T-cell (primary cell): Measurements from ENCODE around the gene JARID2. TPM values are rescaled to one million over a fixed set of nuclear protein-coding genes. Genes with fewer than 3 reads are reported as not detected.

Source experiments
- ATAC-seq, 4 experiments: fragments of 200-7000 bp in 3 of 4; fragments of 150-1000 bp in 1 of 4; cut with Tn5 transposase; replicated peaks in 1 of 4; 1 replicate in 3 of 4; 2 replicates in 1 of 4; pipeline ENCODE4 v1.10.0; 2021; ENCODE audit warnings: moderate library complexity in 3 of 4, mild to moderate bottlenecking in 2 of 4, moderate number of reproducible peaks in 1 of 4
- CTCF ChIA-PET, 2 donors: fragments of 300-600 bp; sonication (Branson Sonifier 250); formaldehyde crosslinking; loops; one replicate each; lab custom pipeline; 2022; ENCODE audit warnings: antibody characterized with exemption in 2 of 2; lab: Charles Lee
- POLR2A ChIA-PET, 2 donors: fragments of 300-600 bp; sonication (Branson Sonifier 250); formaldehyde crosslinking; loops; one replicate each; lab custom pipeline; 2022; ENCODE audit warnings: antibody characterized with exemption in 2 of 2; lab: Charles Lee
- DNase-seq, 35 experiments: peaks; one replicate each; pipeline versions ENCODE4 v3.0.0 to v3.0.0-alpha.2; 2013 to 2023
- H3K27ac ChIP-seq: one replicate; pipeline ENCODE4 v1.5.1; 2013; ENCODE audit warnings: low read length
- H3K27me3 ChIP-seq, 2 experiments: replicated peaks in 1 of 2; 1 replicate in 1 of 2; 2 replicates in 1 of 2; pipeline versions ENCODE4 v1.6.1 to v1.7.0; 2013; ENCODE audit warnings: low read length in 1 of 2, mixed read lengths in 1 of 2; ENCODE audit not compliant: control insufficient read depth in 2 of 2, insufficient read depth in 2 of 2; ENCODE audit errors: extremely low read depth in 1 of 2
- H3K36me3 ChIP-seq, 2 donors: 1 replicate in 1 of 2; 2 replicates in 1 of 2; pipeline versions ENCODE4 v1.6.1 to v1.7.0; 2013; ENCODE audit warnings: low read length in 1 of 2; ENCODE audit not compliant: control insufficient read depth in 2 of 2, insufficient read depth in 1 of 2; ENCODE audit errors: extremely low read depth in 1 of 2
- H3K4me1 ChIP-seq, 2 experiments: 1 replicate in 1 of 2; 2 replicates in 1 of 2; pipeline versions ENCODE4 v1.6.1 to v1.7.0; 2013; ENCODE audit warnings: low read length in 2 of 2, mixed read lengths in 1 of 2; ENCODE audit not compliant: insufficient read depth in 2 of 2, control insufficient read depth in 1 of 2; ENCODE audit errors: extremely low read depth in 1 of 2
- H3K4me3 ChIP-seq, 2 donors: 1 replicate in 1 of 2; 2 replicates in 1 of 2; pipeline versions ENCODE4 v1.5.1 to v1.7.0; 2013; ENCODE audit warnings: mild to moderate bottlenecking in 2 of 2, low read length in 1 of 2, moderate library complexity in 1 of 2; ENCODE audit not compliant: control insufficient read depth in 1 of 2; ENCODE audit errors: extremely low read depth in 1 of 2
- H3K9me3 ChIP-seq: 2 replicates; pipeline ENCODE4 v1.7.0; 2013
- H3K27ac Mint-ChIP-seq, 2 donors: one replicate each; pipeline ENCODE4 v1.8.0; 2020 to 2021; ENCODE audit warnings: mild to moderate bottlenecking in 2 of 2, mixed read lengths in 2 of 2
- H3K27me3 Mint-ChIP-seq, 2 donors: one replicate each; pipeline ENCODE4 v1.8.0; 2021 to 2022; ENCODE audit warnings: mixed read lengths in 2 of 2
- H3K36me3 Mint-ChIP-seq: one replicate; pipeline ENCODE4 v1.8.0; 2021; ENCODE audit warnings: mixed read lengths
- H3K4me1 Mint-ChIP-seq, 3 donors: one replicate each; pipeline ENCODE4 v1.8.0; 2020 to 2022; ENCODE audit warnings: mixed read lengths in 3 of 3, mild to moderate bottlenecking in 1 of 3
- H3K4me3 Mint-ChIP-seq, 3 donors: one replicate each; pipeline ENCODE4 v1.8.0; 2020 to 2022; ENCODE audit warnings: mild to moderate bottlenecking in 3 of 3, mixed read lengths in 3 of 3, moderate library complexity in 3 of 3
- H3K9me3 Mint-ChIP-seq, 3 donors: one replicate each; pipeline ENCODE4 v1.8.0; 2020 to 2022; ENCODE audit warnings: mixed read lengths in 3 of 3
- WGBS: methylation state at CpG from one replicate; pipeline ENCODE4 v1.1.5; 2013; ENCODE audit warnings: missing lambda C conversion rate; ENCODE audit not compliant: insufficient coverage; 5-methylcytosine and 5-hydroxymethylcytosine counted together
- total RNA-seq, 35 experiments: library from RNA in 6 of 35; stranded (reverse) in 6 of 35; fragments of 120-200 nt in 1 of 35; gene quantifications; one replicate each; pipeline versions ENCODE4 v1.2.1 to v1.2.4 and lab custom pipeline; 2013 to 2026

Gene JARID2
- total RNA-seq, 5 donors from 2014 or later (not counting 1 experiment from before 2014, with no cell fraction given): 19.8 to 27.9 (median 21.6) TPM

DNA sequence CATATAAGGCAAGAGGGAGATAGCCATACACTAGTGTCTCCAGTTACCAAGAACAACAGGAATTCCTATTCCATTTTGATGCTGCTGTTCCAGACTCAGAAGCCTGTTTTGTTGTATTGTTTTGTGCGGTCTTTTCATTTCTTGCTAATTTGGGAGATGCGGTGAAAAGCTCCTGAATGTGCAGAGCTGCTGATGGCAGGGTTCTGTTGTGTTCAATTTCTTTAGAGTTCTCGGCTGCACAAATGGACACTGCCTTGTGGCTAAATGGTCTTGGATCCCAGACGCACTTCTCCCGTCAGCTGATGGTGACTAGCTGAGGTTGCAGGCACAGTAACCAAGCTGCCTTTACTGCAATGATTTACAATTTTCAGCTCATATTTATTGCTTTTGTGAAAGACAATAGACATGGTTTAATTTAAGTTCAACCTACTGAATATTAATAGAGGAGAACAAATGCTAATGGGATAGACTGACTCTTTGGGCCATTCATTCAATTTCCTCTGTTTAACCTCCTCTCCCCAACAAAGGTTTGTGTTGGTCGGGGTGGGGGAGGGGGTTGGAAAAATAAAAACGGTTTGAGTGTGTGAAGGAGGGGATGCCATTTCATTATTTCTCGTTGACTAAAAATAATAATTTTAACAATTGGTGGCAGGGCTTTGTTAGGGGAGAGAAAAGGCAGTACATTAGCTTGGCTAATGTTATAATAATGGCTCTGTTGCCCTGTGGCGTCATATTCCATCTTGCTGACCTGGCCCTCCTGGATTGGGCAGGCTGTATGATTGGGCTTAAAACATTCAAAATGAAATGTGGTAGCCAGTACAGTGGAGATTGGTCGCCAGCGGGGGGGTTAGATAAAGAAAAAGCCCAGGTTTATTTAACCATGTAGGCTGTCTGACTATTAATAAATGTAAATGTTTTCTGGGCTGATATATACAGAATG is 159.5 kb downstream of the JARID2 start:
- WGBS: 94% methylated on average over 6 of the region's 11 CpGs
- ChIA-PET POLR2A (interaction anchor here in 1 of 2 donors (0.7 kb wide), 1 partner anchor 10 kb away, joined by 3 read pairs; no protein-coding TSS in a partner anchor), CTCF (interaction anchor here in 1 of 2 donors (0.7 kb wide), 2 partner anchors 777 to 1282 kb away, joined by 3 read pairs; no protein-coding TSS in a partner anchor)
- H3K9me3 ChIP-seq: no peaks in the 10 kb centered on the region
- Mint-ChIP-seq H3K36me3 (no peaks in the 10 kb centered on the region), H3K9me3 (no peaks in the 10 kb centered on the region), H3K4me3 (peak overlapping the region in 1 of 3 donors; percentile 68), H3K27ac (peak overlapping the region in 1 of 2 donors; percentile 53), H3K27me3 (no peaks in the 10 kb centered on the region), H3K4me1 (peaks cover 89 to 96% (median 91%) of the 10 kb centered on the region in 3 donors)
- H3K27me3 ChIP-seq: no peaks in the 10 kb centered on the region
- DNase-seq (no peak), ATAC-seq (no peak)
- peaks cover 30 to 46% of the 10 kb centered on the region in 2 experiments for H3K4me1 ChIP-seq
- H3K36me3 ChIP-seq: no peaks in the 10 kb centered on the region
- H3K4me3 ChIP-seq: no peak overlapping the region
- no peak overlapping the region for H3K27ac ChIP-seq

DNA sequence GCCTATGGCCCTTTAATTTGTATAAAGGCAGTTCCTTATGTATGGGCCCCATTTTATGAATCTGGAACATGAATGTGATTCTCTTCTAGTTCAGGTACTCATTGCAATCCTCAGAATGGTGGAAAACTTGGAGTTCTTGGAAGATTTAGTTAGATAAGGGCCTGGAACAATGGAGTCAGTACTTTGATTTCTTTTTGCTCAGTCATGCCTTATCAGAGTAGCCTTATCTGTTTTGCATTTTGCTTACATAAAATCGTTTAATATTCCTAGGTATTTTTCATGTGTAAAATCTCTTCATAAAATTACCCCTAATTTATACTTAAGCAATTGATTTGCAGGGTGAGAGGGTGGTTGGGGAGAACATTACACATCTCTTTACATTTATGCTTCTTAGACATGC is 160.6 kb downstream of the JARID2 start:
- Mint-ChIP-seq H3K9me3 (no peaks in the 10 kb centered on the region), H3K27me3 (no peaks in the 10 kb centered on the region)
- peaks cover 26 to 54% of the 10 kb centered on the region in 2 experiments for H3K4me1 ChIP-seq

DNA sequence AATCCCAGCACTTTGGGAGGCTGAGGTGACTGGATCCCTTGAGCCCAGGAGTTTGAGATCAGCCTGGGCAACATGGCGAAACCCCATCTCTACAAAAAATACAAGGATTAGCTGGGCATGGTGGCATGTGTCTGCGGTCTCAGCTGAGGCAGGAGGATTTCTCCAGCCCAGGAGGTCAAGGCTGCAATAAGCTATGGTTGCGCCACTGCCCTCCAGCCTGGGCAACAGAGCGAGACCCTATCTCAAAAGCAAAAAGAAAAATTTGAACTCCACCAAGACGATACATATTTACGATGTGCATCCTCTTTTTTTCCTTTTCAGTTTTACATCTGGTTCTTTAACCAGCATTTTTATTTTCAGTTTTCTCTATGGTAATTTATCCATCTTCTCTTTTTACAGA is 162.1 kb downstream of the JARID2 start:
- H3K27ac ChIP-seq: no peak overlapping the region
- no peak overlapping the region for H3K27ac Mint-ChIP-seq
- 95% methylated on average over 3 of the region's 6 CpGs for WGBS
- H3K4me3 ChIP-seq: no peak overlapping the region
- no peaks in the 10 kb centered on the region for H3K9me3 Mint-ChIP-seq
- H3K27me3 Mint-ChIP-seq: no peaks in the 10 kb centered on the region
- no peak overlapping the region for H3K4me3 Mint-ChIP-seq
- peaks cover 0 to 3% of the 10 kb centered on the region in 2 donors for H3K36me3 ChIP-seq
- DNase-seq (no peak), ATAC-seq (no peak)
- ChIA-PET POLR2A (no interaction called here), CTCF (no interaction called here)
- peaks cover 30 to 48% of the 10 kb centered on the region in 2 experiments for H3K4me1 ChIP-seq
- H3K9me3 ChIP-seq: no peaks in the 10 kb centered on the region
- H3K36me3 Mint-ChIP-seq: peaks cover 13% of the 10 kb centered on the region
- H3K27me3 ChIP-seq: no peaks in the 10 kb centered on the region
- peaks cover 88 to 97% (median 88%) of the 10 kb centered on the region in 3 donors for H3K4me1 Mint-ChIP-seq

More for the DNA sequence above, 160.6 kb downstream of the JARID2 start:
- Histone ChIP-seq H3K36me3 (no peaks in the 10 kb centered on the region), H3K9me3 (no peaks in the 10 kb centered on the region), H3K27me3 (no peaks in the 10 kb centered on the region), H3K4me3 (no peak overlapping the region), H3K27ac (no peak overlapping the region)
- ATAC-seq: no peak
- no CpG with 5 or more reads among the region's 1 CpG for WGBS
- Mint-ChIP-seq H3K27ac (no peak overlapping the region), H3K36me3 (peaks cover 1% of the 10 kb centered on the region), H3K4me3 (no peak overlapping the region), H3K4me1 (peaks cover 90 to 99% (median 93%) of the 10 kb centered on the region in 3 donors)
- no peak for DNase-seq
- POLR2A ChIA-PET: no interaction called here
- CTCF ChIA-PET: no interaction called here

DNA sequence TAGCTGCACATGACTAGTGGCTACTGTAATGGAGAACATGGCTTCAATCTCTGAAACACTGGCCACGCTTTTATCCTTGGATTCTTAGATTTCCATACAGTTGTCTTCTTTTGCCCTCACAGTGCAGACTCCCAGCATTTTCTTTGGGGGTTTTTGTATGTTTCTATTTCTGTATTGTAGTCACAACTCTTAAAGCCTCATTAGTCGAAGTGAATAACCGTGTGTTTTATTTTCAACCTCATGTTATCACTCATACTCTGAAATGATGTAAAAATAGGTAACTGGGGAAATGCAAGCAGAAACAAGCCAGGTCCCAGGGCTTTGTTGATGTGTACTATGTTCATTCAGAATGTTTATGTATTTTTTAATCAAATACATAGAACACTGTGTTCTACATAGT is 162.9 kb downstream of the JARID2 start:
- Mint-ChIP-seq H3K9me3 (no peaks in the 10 kb centered on the region), H3K4me1 (peaks cover 81 to 89% (median 83%) of the 10 kb centered on the region in 3 donors), H3K36me3 (peaks cover 13% of the 10 kb centered on the region), H3K27ac (no peak overlapping the region), H3K27me3 (no peaks in the 10 kb centered on the region), H3K4me3 (no peak overlapping the region)
- Histone ChIP-seq H3K27me3 (no peaks in the 10 kb centered on the region), H3K4me3 (no peak overlapping the region), H3K27ac (no peak overlapping the region), H3K9me3 (no peaks in the 10 kb centered on the region), H3K4me1 (peaks cover 27 to 42% of the 10 kb centered on the region in 2 experiments), H3K36me3 (peaks cover 0 to 3% of the 10 kb centered on the region in 2 donors)
- POLR2A ChIA-PET: interaction anchor here in 1 of 2 donors (0.5 kb wide), 1 partner anchor 1626 kb away, joined by 5 read pairs; no protein-coding TSS in a partner anchor
- WGBS: 100% methylated on average over 1 of the region's 3 CpGs
- CTCF ChIA-PET: no interaction called here
- no peak for DNase-seq
- no peak for ATAC-seq

DNA sequence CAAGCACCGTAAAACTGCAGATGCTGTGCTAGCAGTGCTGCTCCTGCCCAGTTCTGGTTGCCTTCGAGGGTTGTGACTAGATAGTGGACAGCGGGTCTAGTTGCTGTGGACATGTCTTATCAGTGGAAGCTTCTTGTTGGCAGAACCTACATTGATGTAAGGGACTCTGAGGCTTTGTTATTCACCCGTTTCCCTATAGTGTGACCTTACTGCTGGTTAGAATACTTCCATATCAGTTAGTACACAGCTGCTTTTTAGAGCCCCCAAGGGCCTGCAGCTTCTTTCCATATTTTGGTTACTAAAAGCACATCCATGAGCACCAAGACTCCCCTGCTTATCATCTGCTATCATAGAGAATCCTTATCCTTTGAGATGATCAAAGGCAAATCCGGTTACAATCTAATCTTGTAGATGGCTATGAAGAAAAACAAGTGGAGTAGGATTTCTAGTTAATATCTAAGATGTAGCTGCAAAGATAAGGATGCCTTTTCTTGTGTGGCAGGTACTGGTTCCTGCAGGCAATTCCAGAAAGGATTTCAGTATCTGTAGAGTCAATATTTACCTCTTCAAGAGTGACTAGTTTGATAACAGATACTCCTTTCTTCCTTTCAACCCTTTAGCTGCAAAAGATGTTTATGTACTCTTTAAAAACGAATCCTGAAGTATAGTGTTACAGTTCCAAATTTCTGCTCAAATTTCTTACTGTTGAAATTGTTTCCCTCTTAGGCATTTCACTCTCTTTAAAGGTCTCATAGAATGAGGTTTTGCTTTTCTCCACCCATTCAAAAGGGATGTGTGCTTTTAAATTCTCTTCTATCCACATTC is 163.6 kb downstream of the JARID2 start:
- H3K36me3 Mint-ChIP-seq: peaks cover 21% of the 10 kb centered on the region
- H3K27me3 Mint-ChIP-seq: no peaks in the 10 kb centered on the region
- Histone ChIP-seq H3K4me3 (no peak overlapping the region), H3K36me3 (peaks cover 0 to 3% of the 10 kb centered on the region in 2 donors), H3K27me3 (no peaks in the 10 kb centered on the region), H3K9me3 (no peaks in the 10 kb centered on the region), H3K27ac (no peak overlapping the region), H3K4me1 (peaks cover 19 to 35% of the 10 kb centered on the region in 2 experiments)
- peaks cover 75 to 86% (median 83%) of the 10 kb centered on the region in 3 donors for H3K4me1 Mint-ChIP-seq
- CTCF ChIA-PET: no interaction called here
- ATAC-seq (no peak), DNase-seq (no peak)
- H3K9me3 Mint-ChIP-seq: no peaks in the 10 kb centered on the region
- POLR2A ChIA-PET: interaction anchor here in 1 of 2 donors (0.5 kb wide), 1 partner anchor 1627 kb away, joined by 5 read pairs; no protein-coding TSS in a partner anchor
- H3K4me3 Mint-ChIP-seq: peak overlapping the region in 1 of 3 donors; percentile 44
- WGBS: 80% methylated on average over 1 of the region's 6 CpGs
- H3K27ac Mint-ChIP-seq: peak overlapping the region in 1 of 2 donors; percentile 39

DNA sequence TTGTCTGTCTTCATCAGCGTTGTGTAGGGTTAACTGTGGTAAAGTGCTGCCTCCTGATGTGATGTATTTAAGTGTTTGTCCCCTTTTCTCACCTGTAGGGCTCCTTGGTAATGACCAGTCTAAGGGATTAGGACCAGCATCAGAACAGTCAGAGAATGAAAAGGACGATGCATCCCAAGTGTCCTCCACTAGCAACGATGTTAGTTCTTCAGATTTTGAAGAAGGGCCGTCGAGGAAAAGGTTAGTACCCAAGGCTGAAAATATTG is 164.2 kb downstream of the JARID2 start:
- WGBS: 96% methylated on average over 4 of the region's 5 CpGs
- CTCF ChIA-PET: no interaction called here

More for the DNA sequence above, 164.2 kb downstream of the JARID2 start:
- ATAC-seq (no peak), DNase-seq (no peak)
- Histone ChIP-seq H3K27ac (no peak overlapping the region), H3K36me3 (peaks cover 0 to 3% of the 10 kb centered on the region in 2 donors), H3K4me1 (peaks cover 18 to 30% of the 10 kb centered on the region in 2 experiments), H3K9me3 (no peaks in the 10 kb centered on the region), H3K4me3 (no peak overlapping the region), H3K27me3 (no peaks in the 10 kb centered on the region)
- peaks cover 24% of the 10 kb centered on the region for H3K36me3 Mint-ChIP-seq
- no peaks in the 10 kb centered on the region for H3K9me3 Mint-ChIP-seq
- peak overlapping the region in 1 of 3 donors; percentile 44 for H3K4me3 Mint-ChIP-seq
- peak overlapping the region in 1 of 2 donors; percentile 39 for H3K27ac Mint-ChIP-seq
- H3K4me1 Mint-ChIP-seq: peaks cover 70 to 81% (median 78%) of the 10 kb centered on the region in 3 donors
- no peaks in the 10 kb centered on the region for H3K27me3 Mint-ChIP-seq
- POLR2A ChIA-PET: no interaction called here
